Nephron progenitor cell (in vitro differentiated cells): ENCODE results near the gene DFFB.
A peak's percentile ranks its signal among the peaks of the same experiment; 100 is the strongest.

Experiments used
- DNase-seq: peaks from one replicate; pipeline ENCODE4 v3.0.0; 2021
- H3K27ac Mint-ChIP-seq: 2 replicates; pipeline ENCODE4 v1.8.0; 2021; ENCODE audit warnings: mild to moderate bottlenecking, moderate library complexity, mixed read lengths
- H3K27me3 Mint-ChIP-seq: 2 replicates; pipeline ENCODE4 v1.8.0; 2021; ENCODE audit warnings: mild to moderate bottlenecking, low read depth, mixed read lengths; ENCODE audit not compliant: poor library complexity
- H3K36me3 Mint-ChIP-seq: 2 replicates; pipeline ENCODE4 v1.8.0; 2021; ENCODE audit warnings: low read depth, mixed read lengths
- H3K4me1 Mint-ChIP-seq: 2 replicates; pipeline ENCODE4 v1.8.0; 2021; ENCODE audit warnings: mixed read lengths
- H3K4me3 Mint-ChIP-seq: 2 replicates; pipeline ENCODE4 v1.8.0; 2021; ENCODE audit warnings: mild to moderate bottlenecking, moderate library complexity, mixed read lengths
- H3K9me3 Mint-ChIP-seq: 2 replicates; pipeline ENCODE4 v1.8.0; 2021; ENCODE audit warnings: mild to moderate bottlenecking, moderate library complexity, mixed read lengths
- TF ChIP-seq, protein P1 (sequence below): fragments of 200-600 bp; sonication (generic); IDR thresholded peaks from 2 replicates; pipeline ENCODE4 v1.5.0; 2021; ENCODE audit warnings: antibody characterized with exemption

Gene DFFB

DNA sequence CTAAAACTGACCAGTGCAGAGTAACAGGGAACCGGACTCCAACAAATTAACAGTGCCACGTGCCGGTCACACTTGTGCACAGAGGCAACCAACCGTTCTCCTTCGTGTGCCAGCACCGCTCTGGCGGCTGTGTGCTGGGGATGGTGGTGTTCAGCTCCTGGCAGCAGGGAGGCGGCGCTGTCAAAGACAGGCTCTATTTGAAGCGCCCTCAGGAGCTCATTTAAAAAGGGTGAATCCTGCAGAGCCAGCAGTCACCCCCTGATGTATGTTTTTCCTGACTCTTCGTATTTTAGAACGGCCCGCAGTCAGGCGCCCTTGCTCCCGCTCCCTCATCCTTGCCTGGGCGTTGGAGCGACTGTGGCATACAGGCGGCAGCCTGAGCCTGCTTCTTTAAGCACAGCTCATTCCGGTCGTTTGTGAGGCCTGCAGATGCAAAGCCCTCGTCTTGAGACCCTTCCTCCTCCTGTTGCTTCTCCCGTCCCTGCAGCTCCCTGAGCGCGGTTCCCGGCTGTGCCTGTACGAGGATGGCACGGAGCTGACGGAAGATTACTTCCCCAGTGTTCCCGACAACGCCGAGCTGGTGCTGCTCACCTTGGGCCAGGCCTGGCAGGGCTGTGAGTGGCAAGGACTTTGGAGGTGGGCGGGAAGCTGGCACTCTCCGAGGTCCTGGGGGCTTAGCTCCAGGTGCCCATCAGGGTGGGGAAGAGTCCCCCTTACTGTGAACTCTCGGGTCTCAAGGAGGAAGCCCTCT lies 1.1 kb downstream of the DFFB start:
- Mint-ChIP-seq H3K27me3 (peaks cover 17% of the 10 kb centered on the region), H3K36me3 (peaks cover 14% of the 10 kb centered on the region), H3K4me3 (peak overlapping the region; percentile 95), H3K4me1 (peaks cover 27% of the 10 kb centered on the region), H3K9me3 (no peaks in the 10 kb centered on the region), H3K27ac (no peak overlapping the region)
- DNase-seq: peak; percentile 25
- TF ChIP-seq, protein P1, sequence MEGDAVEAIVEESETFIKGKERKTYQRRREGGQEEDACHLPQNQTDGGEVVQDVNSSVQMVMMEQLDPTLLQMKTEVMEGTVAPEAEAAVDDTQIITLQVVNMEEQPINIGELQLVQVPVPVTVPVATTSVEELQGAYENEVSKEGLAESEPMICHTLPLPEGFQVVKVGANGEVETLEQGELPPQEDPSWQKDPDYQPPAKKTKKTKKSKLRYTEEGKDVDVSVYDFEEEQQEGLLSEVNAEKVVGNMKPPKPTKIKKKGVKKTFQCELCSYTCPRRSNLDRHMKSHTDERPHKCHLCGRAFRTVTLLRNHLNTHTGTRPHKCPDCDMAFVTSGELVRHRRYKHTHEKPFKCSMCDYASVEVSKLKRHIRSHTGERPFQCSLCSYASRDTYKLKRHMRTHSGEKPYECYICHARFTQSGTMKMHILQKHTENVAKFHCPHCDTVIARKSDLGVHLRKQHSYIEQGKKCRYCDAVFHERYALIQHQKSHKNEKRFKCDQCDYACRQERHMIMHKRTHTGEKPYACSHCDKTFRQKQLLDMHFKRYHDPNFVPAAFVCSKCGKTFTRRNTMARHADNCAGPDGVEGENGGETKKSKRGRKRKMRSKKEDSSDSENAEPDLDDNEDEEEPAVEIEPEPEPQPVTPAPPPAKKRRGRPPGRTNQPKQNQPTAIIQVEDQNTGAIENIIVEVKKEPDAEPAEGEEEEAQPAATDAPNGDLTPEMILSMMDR: no peak

DNA sequence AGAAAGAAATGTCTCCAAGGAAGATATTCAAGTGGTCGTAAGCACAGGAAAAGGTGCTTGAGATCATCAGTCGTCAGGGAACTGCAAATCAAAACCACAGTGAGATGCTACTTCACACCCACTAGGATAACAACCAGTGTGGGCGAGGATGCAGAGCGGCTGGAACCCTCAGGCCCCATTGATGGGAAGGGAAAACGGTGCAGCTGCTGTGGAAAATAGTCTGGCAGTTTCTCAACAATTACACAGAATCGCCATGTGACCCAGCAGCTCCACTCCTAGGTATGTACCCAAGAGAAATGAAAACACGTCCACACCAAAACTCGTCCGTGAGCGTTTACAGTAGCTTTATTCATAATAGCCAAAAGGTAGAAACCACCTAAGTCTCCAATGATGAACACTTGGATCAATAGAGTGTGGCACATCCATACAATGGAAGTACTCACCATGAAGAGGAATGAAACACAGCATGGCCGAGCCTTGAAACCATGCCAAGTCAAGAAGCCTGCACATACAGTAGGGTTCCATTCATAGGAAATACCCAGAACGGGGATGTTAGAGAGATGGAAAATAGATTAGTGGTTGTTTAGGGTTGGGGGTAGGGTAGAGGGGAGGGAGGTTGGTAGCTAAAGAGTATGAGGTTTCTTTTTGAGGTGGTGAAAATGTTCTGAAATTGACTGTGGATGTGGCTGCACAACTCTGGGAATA lies 6.1 kb downstream of the DFFB start:
- no peak overlapping the region for H3K4me3 Mint-ChIP-seq
- H3K36me3 Mint-ChIP-seq: peaks cover 28% of the 10 kb centered on the region
- no peak overlapping the region for H3K27ac Mint-ChIP-seq
- H3K4me1 Mint-ChIP-seq: peaks cover 16% of the 10 kb centered on the region
- TF ChIP-seq, protein P1: no peak
- peaks cover 15% of the 10 kb centered on the region for H3K27me3 Mint-ChIP-seq
- DNase-seq: no peak
- H3K9me3 Mint-ChIP-seq: no peaks in the 10 kb centered on the region

DNA sequence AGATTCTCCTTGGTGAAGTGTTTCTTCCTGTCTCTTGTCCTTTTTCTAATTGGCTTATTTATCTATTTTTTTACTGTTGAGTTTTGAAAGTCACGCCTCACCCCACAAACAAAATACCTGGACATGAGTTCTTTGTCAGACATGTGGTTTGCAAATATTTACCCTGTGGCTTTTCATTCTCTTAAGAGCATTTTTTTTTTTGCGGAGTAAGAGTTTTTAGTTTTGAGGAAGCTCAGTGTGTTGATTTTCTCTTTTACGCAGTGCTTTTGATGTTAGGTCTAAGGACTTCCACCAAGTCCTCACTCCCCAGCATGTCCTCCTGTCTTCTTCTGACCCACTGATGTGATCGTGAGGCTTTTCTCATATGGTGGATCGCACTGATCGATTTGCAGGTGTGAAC lies 7.6 kb downstream of the DFFB start:
- peaks cover 5% of the 10 kb centered on the region for H3K9me3 Mint-ChIP-seq
- no peak overlapping the region for H3K27ac Mint-ChIP-seq
- peaks cover 17% of the 10 kb centered on the region for H3K4me1 Mint-ChIP-seq
- peaks cover 5% of the 10 kb centered on the region for H3K27me3 Mint-ChIP-seq
- no peak for DNase-seq
- TF ChIP-seq, protein P1: no peak
- peaks cover 35% of the 10 kb centered on the region for H3K36me3 Mint-ChIP-seq
- no peak overlapping the region for H3K4me3 Mint-ChIP-seq

DNA sequence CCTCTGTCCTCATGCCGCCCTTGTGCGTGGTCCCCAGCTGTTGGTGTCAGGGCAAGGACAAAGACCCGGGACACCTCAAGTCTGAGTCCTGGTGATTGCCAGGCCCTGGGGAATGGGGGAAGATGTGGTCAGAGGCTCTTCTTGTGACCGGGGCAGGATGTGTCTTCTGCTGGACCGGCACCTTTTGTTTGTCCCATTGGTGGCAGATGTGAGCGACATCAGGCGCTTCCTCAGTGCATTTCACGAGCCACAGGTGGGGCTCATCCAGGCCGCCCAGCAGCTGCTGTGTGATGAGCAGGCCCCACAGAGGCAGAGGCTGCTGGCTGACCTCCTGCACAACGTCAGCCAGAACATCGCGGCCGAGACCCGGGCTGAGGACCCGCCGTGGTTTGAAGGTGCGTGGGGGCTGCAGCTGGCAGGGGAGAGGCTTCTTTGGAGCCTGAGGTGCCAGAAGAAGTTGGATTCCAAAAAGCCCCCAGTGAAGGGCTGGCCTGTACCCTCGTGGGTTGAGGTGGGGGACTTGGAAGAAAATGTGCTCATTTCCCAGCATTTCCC lies 8.4 kb downstream of the DFFB start:
- H3K9me3 Mint-ChIP-seq: peaks cover 5% of the 10 kb centered on the region
- H3K36me3 Mint-ChIP-seq: peaks cover 36% of the 10 kb centered on the region
- H3K4me1 Mint-ChIP-seq: peaks cover 24% of the 10 kb centered on the region
- no peak overlapping the region for H3K4me3 Mint-ChIP-seq
- TF ChIP-seq, protein P1: no peak
- H3K27me3 Mint-ChIP-seq: peaks cover 5% of the 10 kb centered on the region
- H3K27ac Mint-ChIP-seq: no peak overlapping the region
- no peak for DNase-seq

DNA sequence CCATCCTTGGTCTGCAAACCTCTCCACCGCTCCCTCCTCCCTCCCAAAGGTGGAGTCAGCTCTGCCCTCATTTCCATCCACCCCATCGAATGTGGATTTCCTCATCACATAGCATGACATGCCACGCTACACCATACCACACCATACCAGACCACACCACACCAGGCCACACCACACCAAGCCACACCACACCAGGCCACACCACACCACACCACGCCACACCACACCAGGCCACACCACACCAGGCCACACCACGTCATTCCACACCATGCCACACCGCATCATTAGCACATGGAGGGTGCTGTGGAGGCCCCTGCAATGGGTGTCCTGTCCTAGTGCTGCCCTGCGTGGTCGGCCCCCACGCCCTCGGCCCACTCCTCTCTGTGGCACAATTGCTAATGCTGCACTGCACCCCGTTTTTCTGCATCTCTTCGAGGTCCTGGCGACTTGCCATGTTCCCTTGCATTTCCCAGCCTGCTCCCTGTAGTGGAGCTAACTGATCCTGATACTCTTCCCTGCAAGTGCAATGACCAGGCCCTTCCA lies 11.3 kb downstream of the DFFB start:
- TF ChIP-seq, protein P1: no peak
- Mint-ChIP-seq H3K9me3 (peaks cover 5% of the 10 kb centered on the region), H3K27me3 (peaks cover 5% of the 10 kb centered on the region), H3K4me1 (peaks cover 25% of the 10 kb centered on the region), H3K27ac (peak overlapping the region; percentile 77), H3K4me3 (no peak overlapping the region), H3K36me3 (peaks cover 41% of the 10 kb centered on the region)
- no peak for DNase-seq
